Measurements from ENCODE around the gene SORBS2.

- TF ChIP-seq POLR2AphosphoS5 (IDR thresholded peaks at IDR 0.05; ENCODE audit: low read depth, low read length) (no peak), CTCF (IDR thresholded peaks at IDR 0.05; ENCODE audit: control extremely low read depth in 1 of 3, insufficient read depth in 1 of 3, low read depth in 1 of 3, low read length in 3 of 3) (no peak), MAFK (IDR thresholded peaks at IDR 0.05; ENCODE audit: low read depth, low read length) (no peak), MAX (IDR thresholded peaks at IDR 0.05) (no peak), EGR1 (IDR thresholded peaks at IDR 0.05; ENCODE audit: borderline replicate concordance, low read depth, low read length) (no peak), SIN3A (conservative IDR thresholded peaks at IDR 0.05 in 1 of 2, IDR thresholded peaks at IDR 0.05 in 1 of 2; ENCODE audit: low read depth in 1 of 2, low read length in 2 of 2) (no peak)
Measured at GRCh38 chr4:185786422-185786821, 25.6 kb downstream of the SORBS2 start.
